HTR-8/SVneo (cell line): ENCODE data around the gene RPL7L1.
"Not testable (repeated sequence)": the region's sequence is repeated elsewhere in the genome, so short reads cannot be mapped to it uniquely, and the experiment has no call there.

ENCODE experiments used
- DNase-seq: peaks from one replicate; pipeline ENCODE4 v3.0.0; 2011; ENCODE audit warnings: low spot score, mixed read lengths; ENCODE audit not compliant: insufficient read length
- FAIRE-seq: peaks from 2 replicates; lab custom pipeline; 2011; peaks lifted over from hg19 to GRCh38; lab: Jason Lieb, UNC

RPL7L1 gene

GRCh38 chr6:42879372-42880239 lies at the start of gene RPL7L1:
RPL7L1 (plus strand) TSS chr6:42879616; CDS start chr6:42879911, 295 bp downstream.
- DNase-seq (peak; percentile 80), FAIRE-seq (peak; percentile 83)

- no peak for FAIRE-seq
- no peak for DNase-seq
These were observed 48.2 kb upstream of the RPL7L1 start for GRCh38 chr6:42831237-42831636.

- DNase-seq: no peak
- FAIRE-seq: no peak
These were observed 45.4 kb upstream of the RPL7L1 start for GRCh38 chr6:42834056-42834455.

- no peak for FAIRE-seq
- DNase-seq: no peak
These were observed 37.4 kb upstream of the RPL7L1 start for GRCh38 chr6:42841844-42842584.

- DNase-seq (no peak), FAIRE-seq (no peak)
These were observed 34.1 kb upstream of the RPL7L1 start for GRCh38 chr6:42845327-42845694.

- DNase-seq (no peak), FAIRE-seq (no peak)
These were observed 32.9 kb upstream of the RPL7L1 start for GRCh38 chr6:42846505-42846904.

- DNase-seq: no peak
- FAIRE-seq: no peak
These were observed 30.7 kb upstream of the RPL7L1 start for GRCh38 chr6:42848700-42849099.

GRCh38 chr6:42851599-42851998 lies 27.8 kb upstream of the RPL7L1 start:
- DNase-seq (no peak), FAIRE-seq (no peak)

- DNase-seq (no peak), FAIRE-seq (no peak)
These were observed 19.4 kb upstream of the RPL7L1 start for GRCh38 chr6:42860036-42860435.

GRCh38 chr6:42860481-42860880 lies 18.9 kb upstream of the RPL7L1 start:
- DNase-seq: no peak
- FAIRE-seq: no peak

GRCh38 chr6:42864602-42865001 lies 14.8 kb upstream of the RPL7L1 start:
- DNase-seq: no peak
- FAIRE-seq: no peak

- no peak for FAIRE-seq
These were observed 9.1 kb upstream of the RPL7L1 start for GRCh38 chr6:42870145-42870936.

GRCh38 chr6:42871711-42872110 lies 7.7 kb upstream of the RPL7L1 start:
- no peak for DNase-seq
- no peak for FAIRE-seq

More at GRCh38 chr6:42870145-42870936, 9.1 kb upstream of the RPL7L1 start:
- no peak for DNase-seq

- DNase-seq (no peak), FAIRE-seq (no peak)
These were observed 6.1 kb upstream of the RPL7L1 start for GRCh38 chr6:42873313-42873712.

- no peak for FAIRE-seq
These were observed 1.7 kb upstream of the RPL7L1 start for GRCh38 chr6:42877695-42878094.

GRCh38 chr6:42880240-42880817 lies 913 bp downstream of the RPL7L1 start:
- not testable (repeated sequence) for FAIRE-seq

More at GRCh38 chr6:42877695-42878094, 1.7 kb upstream of the RPL7L1 start:
- DNase-seq: no peak

GRCh38 chr6:42880871-42881270 lies 1.5 kb downstream of the RPL7L1 start:
- not testable (repeated sequence) for FAIRE-seq, DNase-seq

More at GRCh38 chr6:42880240-42880817, 913 bp downstream of the RPL7L1 start:
- DNase-seq: not testable (repeated sequence)

GRCh38 chr6:42885702-42886101 lies 6.3 kb downstream of the RPL7L1 start:
- DNase-seq (no peak), FAIRE-seq (no peak)

- not testable (repeated sequence) for DNase-seq, FAIRE-seq
These were observed 8.8 kb downstream of the RPL7L1 start for GRCh38 chr6:42888201-42888600.

- no peak for DNase-seq
- no peak for FAIRE-seq
These were observed 10.4 kb downstream of the RPL7L1 start for GRCh38 chr6:42889815-42890214.
